IPS-20b (cell line): ENCODE measurements around the gene MT1F.
A peak's percentile ranks its signal among the peaks of the same experiment; 100 is the strongest.

Experiments used
- H3K27ac ChIP-seq: one replicate; pipeline ENCODE4 v1.5.1; 2013; ENCODE audit warnings: low read length
- H3K27me3 ChIP-seq: 2 replicates; pipeline ENCODE4 v1.6.1; 2013; ENCODE audit warnings: mild to moderate bottlenecking, low read length, inconsistent platforms; ENCODE audit not compliant: insufficient read depth
- H3K36me3 ChIP-seq: 2 replicates; pipeline ENCODE4 v1.6.1; 2013; ENCODE audit warnings: low read depth, mild to moderate bottlenecking, inconsistent platforms, low read length, moderate library complexity; ENCODE audit not compliant: insufficient read depth
- H3K4me1 ChIP-seq: 2 replicates; pipeline ENCODE4 v1.6.1; 2013; ENCODE audit warnings: mild to moderate bottlenecking, control low read depth, inconsistent platforms, low read length, moderate library complexity; ENCODE audit not compliant: insufficient read depth
- H3K4me3 ChIP-seq: 2 replicates; pipeline ENCODE4 v1.5.1; 2013; ENCODE audit warnings: mild to moderate bottlenecking, low read length, inconsistent platforms
- H3K9ac ChIP-seq: 2 replicates; pipeline ENCODE4 v1.6.1; 2013; ENCODE audit warnings: low read depth, mild to moderate bottlenecking, inconsistent platforms, low read length, moderate library complexity
- H3K9me3 ChIP-seq: 2 replicates; pipeline ENCODE4 v1.6.1; 2013; ENCODE audit warnings: mild to moderate bottlenecking, low read depth, low read length, inconsistent platforms; ENCODE audit not compliant: insufficient read depth

The MT1F gene

DNA sequence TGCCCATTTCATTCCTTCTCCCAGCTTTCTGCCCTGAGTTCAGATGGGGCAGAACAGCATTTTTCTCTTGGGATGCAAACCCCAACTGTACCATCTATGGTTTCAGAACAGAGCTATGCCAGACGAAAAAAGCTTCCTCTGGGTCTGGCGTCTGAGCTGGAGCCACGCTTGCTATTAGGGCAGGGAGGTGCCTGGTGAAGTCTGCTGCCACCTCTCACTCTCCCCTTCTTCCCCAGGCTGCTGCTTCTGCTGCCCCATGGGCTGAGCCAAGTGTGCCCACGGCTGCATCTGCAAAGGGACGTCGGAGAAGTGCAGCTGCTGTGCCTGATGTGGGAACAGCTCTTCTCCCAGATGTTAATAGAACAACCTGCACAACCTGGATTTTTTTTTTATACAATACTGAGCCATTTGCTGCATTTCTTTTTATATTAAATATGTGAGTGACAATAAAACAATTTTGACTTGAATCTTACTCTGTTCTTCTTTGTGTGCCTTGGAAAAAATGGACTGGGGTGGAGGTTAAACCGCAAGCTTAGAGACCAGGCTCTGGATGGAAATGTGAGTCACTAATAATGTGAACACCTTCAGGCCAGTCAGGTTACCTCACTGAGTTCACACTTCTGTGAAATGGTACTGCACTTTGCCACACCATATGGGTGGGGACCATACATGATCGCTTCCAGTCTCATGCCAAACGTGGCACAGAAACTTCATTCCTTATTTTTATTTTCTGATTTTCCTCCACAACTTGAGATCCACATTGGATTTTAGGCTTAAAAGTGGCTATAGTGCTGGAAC, 20.9 kb upstream of the MT1F start:
- H3K9ac ChIP-seq, result no peak overlapping the region
- H3K27me3 ChIP-seq, result peaks cover 100% of the 10 kb centered on the region
- no peak overlapping the region for H3K27ac ChIP-seq
- H3K4me3 ChIP-seq, result no peak overlapping the region
- no peaks in the 10 kb centered on the region; the same call in 1 of the 2 replicates for H3K9me3 ChIP-seq
- H3K4me1 ChIP-seq, result peaks cover 3% of the 10 kb centered on the region; the same call in 1 of the 2 replicates
- no peaks in the 10 kb centered on the region for H3K36me3 ChIP-seq

DNA sequence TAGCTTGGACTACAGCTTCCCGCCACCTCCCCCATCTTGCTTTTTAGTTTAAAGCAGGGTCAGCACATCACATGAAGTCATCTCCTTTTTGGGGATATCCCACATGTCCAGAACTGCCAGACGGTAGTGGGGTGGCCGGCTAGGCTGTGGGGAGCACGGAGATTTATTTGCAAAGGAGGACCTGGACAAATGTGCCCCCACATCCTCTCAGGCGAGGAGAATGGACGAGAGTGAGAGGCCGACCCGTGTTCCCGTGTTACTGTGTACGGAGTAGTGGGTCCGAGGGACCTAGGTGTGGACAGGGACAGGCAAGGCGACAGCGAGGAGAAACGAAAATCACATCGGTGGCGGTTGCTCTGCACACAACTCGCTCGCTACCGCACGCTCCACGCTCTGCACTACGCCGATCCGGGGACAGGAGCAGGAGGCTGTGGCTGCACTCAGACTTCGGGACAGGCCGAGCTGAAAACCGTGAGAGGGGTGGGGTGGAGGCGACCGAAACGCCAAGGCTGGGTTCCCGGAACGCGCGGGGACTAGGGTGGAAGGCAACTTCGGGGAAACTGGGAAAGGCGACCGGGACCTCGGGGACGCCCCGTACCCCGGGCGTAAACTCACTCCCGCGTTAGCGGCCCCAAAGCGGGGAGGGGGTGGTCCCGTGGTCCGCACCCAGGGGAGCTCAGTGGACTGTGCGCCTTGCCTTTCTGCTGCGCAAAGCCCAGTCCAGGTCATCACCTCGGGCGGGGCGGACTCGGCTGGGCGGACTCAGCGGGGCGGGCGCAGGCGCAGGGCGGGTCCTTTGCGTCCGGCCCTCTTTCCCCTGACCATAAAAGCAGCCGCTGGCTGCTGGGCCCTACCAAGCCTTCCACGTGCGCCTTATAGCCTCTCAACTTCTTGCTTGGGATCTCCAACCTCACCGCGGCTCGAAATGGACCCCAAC, 19.7 kb upstream of the MT1F start, which contains the start of gene MT1A:
TSS of gene MT1A (plus strand) at position 853 of the 937 bp plus-strand sequence. CDS start at position 926, 73 bp downstream.
- peaks cover 3% of the 10 kb centered on the region; the same call in 1 of the 2 replicates for H3K4me1 ChIP-seq
- no peak within 1 kb of the TSS for H3K9ac ChIP-seq
- H3K4me3 ChIP-seq, result peak within 1 kb of the TSS; percentile 47
- H3K27ac ChIP-seq, result no peak within 1 kb of the TSS
- no peaks in the 10 kb centered on the region; the same call in 1 of the 2 replicates for H3K9me3 ChIP-seq
- peaks cover 100% of the 10 kb centered on the region for H3K27me3 ChIP-seq
- H3K36me3 ChIP-seq, result no peaks in the 10 kb centered on the region

DNA sequence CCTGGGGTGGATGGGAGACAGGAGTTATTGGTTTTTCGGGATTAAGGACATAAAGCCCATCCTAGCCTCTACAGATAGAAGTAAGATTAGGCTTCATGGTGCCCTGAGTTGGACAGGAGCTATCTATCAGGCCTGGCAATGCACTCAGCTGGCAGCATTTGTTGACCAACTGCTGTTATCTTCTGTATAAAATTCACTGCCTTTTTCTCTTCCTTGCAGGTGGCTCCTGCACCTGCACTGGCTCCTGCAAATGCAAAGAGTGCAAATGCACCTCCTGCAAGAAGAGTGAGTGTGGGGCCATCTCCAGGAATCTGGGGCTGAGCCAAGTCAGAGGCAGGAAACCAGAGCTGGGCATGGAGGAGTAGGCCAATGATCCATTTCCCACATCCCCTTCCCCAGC, 18.7 kb upstream of the MT1F start:
- Histone ChIP-seq H3K9me3 (no peaks in the 10 kb centered on the region; the same call in 1 of the 2 replicates), H3K27me3 (peaks cover 100% of the 10 kb centered on the region), H3K4me1 (peaks cover 7% of the 10 kb centered on the region; the same call in 1 of the 2 replicates), H3K36me3 (no peaks in the 10 kb centered on the region), H3K27ac (no peak overlapping the region), H3K9ac (no peak overlapping the region), H3K4me3 (no peak overlapping the region)

DNA sequence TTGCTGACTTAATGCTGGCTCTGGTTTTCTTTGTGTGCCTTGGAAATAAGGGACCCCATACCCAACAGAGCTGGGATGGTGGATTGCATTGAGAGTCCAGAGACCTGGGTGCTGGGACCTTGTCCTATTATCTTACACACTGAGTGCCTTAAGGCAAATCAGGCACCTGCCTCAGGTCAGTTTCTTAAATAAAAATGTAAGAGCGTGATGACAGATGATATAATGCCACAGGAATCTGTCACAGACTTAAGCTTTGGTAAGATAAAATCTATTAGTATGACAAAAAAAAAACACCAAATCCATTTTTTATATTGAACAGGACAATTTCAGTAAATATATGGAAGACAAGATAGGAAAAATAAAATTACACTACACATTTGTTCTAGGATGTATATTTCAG, 17.7 kb upstream of the MT1F start:
- peaks cover 4% of the 10 kb centered on the region; the same call in 1 of the 2 replicates for H3K4me1 ChIP-seq
- no peaks in the 10 kb centered on the region for H3K36me3 ChIP-seq
- no peaks in the 10 kb centered on the region; the same call in 1 of the 2 replicates for H3K9me3 ChIP-seq
- H3K4me3 ChIP-seq, result no peak overlapping the region
- no peak overlapping the region for H3K27ac ChIP-seq
- H3K9ac ChIP-seq, result no peak overlapping the region
- H3K27me3 ChIP-seq, result peaks cover 100% of the 10 kb centered on the region

DNA sequence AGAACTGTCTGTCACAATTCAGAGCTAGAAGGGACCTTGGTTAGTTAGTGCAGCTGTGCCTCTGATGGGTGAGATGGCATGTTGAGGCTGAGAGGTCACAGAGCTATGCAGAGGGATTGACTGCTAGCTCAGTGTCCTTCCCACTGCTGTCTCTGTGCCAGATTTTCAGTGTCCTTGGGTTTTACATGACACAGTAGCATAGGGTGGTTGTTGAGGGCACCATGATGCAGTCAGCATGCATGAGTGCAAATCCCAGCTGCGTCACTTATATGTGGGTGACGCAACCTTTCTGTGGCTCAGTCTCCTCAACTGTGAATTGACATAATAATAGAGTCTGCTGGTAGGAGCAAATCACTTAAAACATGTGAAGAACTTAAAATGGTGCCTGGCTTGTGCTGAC, 16.6 kb upstream of the MT1F start:
- Histone ChIP-seq H3K4me1 (peaks cover 4% of the 10 kb centered on the region; the same call in 1 of the 2 replicates), H3K9me3 (no peaks in the 10 kb centered on the region; the same call in 1 of the 2 replicates), H3K4me3 (no peak overlapping the region), H3K36me3 (no peaks in the 10 kb centered on the region), H3K27me3 (peaks cover 100% of the 10 kb centered on the region), H3K9ac (no peak overlapping the region), H3K27ac (no peak overlapping the region)

DNA sequence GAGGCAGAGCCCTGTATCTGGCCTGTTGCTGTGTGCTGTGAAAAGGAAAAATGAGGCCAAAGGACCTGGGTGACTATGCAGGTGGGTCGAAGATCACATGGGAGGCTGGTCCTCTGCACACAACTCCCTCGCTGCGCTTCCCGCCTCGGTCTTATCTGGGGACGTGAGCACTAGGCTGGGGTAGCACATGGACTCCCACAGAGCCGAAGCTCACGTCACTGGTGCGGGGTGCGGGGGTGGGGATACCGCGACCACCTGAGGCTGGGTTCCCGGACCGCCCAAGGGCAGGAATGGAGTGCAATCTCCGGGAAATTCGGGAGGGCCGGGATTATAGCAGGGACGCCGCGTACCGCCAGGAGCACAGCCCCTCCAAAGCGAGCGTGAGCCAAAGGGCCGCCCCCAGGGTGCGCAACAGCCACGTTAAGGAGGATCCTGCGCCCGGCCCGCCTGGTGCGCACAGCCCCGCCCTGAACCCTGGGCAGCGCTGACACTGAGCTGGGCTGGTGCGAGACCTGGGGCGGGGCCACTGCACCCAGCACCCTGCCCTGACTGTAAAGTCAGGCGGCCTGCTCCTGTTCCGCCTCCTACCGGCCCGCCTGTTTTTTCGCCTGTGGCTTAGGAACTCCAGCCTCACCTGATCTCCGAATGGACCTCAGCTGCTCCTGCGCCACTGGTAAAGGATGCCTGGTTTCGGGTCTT, 14.5 kb upstream of the MT1F start:
- H3K36me3 ChIP-seq, result no peaks in the 10 kb centered on the region
- H3K4me3 ChIP-seq, result peak overlapping the region; percentile 54
- peaks cover 4% of the 10 kb centered on the region; the same call in 1 of the 2 replicates for H3K4me1 ChIP-seq
- H3K27me3 ChIP-seq, result peaks cover 100% of the 10 kb centered on the region
- H3K9ac ChIP-seq, result no peak overlapping the region
- no peaks in the 10 kb centered on the region; the same call in 1 of the 2 replicates for H3K9me3 ChIP-seq
- no peak overlapping the region for H3K27ac ChIP-seq

DNA sequence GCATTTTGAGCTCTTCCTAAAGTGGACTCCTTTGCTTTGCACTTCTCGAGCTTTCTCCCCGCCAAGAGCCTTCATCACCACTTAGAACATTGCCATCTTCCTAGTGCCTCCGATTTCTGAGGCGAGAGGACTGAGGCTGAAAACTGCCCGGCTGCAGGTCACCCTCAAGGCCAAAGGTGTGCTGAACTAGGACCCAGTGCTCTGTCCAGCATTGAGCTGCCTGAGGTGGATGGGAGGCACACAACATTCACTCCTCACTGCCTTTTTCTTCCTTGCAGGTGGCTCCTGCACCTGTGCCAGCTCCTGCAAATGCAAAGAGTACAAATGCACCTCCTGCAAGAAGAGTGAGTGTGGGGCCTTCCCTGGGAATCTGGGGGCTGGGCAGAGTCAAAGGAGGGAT, 13.9 kb upstream of the MT1F start:
- Histone ChIP-seq H3K9me3 (no peaks in the 10 kb centered on the region; the same call in 1 of the 2 replicates), H3K9ac (no peak overlapping the region), H3K4me1 (peaks cover 4% of the 10 kb centered on the region; the same call in 1 of the 2 replicates), H3K36me3 (no peaks in the 10 kb centered on the region), H3K4me3 (peak overlapping the region; percentile 54), H3K27ac (no peak overlapping the region), H3K27me3 (peaks cover 100% of the 10 kb centered on the region)

DNA sequence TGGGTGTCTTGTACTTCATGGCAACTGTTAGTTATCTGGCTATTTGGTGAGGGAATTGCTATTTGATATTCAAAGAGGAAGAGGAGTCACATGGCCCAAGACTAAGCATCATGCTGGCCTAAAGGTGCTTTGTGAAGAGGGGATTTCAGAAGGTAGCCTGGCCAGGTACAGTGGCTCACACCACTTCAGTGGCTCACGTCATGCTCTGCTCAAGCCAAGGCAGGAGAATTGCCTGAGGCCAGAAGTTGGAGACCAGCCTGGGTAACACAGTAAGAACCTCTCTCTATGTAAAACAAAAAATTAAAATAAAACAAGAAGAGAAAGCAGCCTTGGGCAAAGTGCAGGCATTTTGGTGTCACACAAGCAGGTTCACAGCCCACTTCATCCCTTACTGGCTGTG, 12.4 kb upstream of the MT1F start:
- no peak overlapping the region for H3K9ac ChIP-seq

DNA sequence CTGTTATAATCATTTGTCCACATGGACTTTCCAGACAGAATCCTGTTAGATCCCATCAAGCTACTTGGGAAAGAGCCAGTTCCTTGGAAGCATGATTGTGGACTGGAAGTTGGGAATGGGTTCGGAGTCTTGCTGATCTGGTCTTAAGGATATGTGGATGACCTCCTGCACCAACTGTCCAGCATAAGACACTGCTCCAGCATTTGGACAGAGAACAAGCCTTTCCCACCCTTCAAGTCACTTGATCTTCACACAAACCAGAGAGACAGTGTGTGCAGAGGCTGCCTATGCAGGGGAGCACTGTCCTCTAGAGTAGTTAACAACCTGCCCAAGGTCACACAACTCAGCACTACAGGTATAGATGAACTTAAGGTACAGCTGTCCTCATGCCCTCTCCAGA, 11.9 kb upstream of the MT1F start:
- Histone ChIP-seq H3K4me1 (peaks cover 4% of the 10 kb centered on the region; the same call in 1 of the 2 replicates), H3K9ac (no peak overlapping the region), H3K27me3 (peaks cover 100% of the 10 kb centered on the region), H3K36me3 (no peaks in the 10 kb centered on the region), H3K27ac (no peak overlapping the region), H3K4me3 (no peak overlapping the region), H3K9me3 (no peaks in the 10 kb centered on the region)

More for the DNA sequence above, 12.4 kb upstream of the MT1F start:
- Histone ChIP-seq H3K4me1 (peaks cover 4% of the 10 kb centered on the region; the same call in 1 of the 2 replicates), H3K27ac (no peak overlapping the region), H3K36me3 (no peaks in the 10 kb centered on the region), H3K9me3 (no peaks in the 10 kb centered on the region), H3K4me3 (no peak overlapping the region), H3K27me3 (peaks cover 100% of the 10 kb centered on the region)

DNA sequence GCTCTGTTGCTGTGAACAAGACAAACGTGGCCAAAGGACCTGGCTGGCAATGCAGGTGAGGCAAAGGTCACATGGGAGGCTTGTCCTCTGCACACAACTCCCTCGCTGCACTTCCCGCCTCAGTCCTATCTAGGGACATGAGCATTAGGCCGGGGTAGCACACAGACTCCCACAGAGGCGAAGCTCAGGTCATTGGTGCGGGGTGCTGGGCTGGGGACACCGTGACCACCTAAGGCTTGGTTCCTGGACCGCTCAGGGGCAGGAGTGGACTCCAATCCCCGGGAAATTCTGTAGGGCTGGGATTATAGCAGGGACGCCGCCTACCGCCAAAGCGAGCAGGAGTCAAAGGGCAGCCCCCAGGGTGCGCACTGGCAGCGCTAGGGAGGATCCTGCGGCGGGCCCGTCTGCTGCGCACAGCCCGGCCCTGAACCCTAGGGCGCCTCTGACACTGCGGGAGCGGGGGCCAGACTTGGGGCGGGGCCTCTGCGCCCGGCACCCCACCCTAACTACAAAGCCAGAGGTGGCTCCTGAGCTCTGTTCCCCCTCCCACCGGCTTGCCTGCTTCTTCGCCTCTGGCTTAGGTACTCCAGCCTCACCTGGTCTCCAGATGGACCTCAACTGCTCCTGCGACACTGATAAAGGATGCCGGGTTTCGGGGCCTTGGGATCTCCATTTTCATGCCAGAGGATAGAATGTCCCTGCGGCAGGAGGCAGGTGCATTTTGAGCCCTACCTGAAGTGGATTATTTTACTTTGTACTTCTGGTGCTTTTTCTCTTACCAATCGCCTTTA, 9.9 kb upstream of the MT1F start:
- no peak overlapping the region for H3K27ac ChIP-seq
- H3K36me3 ChIP-seq, result no peaks in the 10 kb centered on the region
- H3K9me3 ChIP-seq, result no peaks in the 10 kb centered on the region
- no peak overlapping the region for H3K9ac ChIP-seq
- peaks cover 4% of the 10 kb centered on the region; the same call in 1 of the 2 replicates for H3K4me1 ChIP-seq
- H3K4me3 ChIP-seq, result peak overlapping the region; percentile 41; the same call in 1 of the 2 replicates
- peaks cover 100% of the 10 kb centered on the region for H3K27me3 ChIP-seq
